Measurements from ENCODE around the gene MXRA7.

GRCh38 chr17:76714336-76714735, 3.6 kb upstream of the MXRA7 start:
- TF ChIP-seq REST (IDR thresholded peaks at IDR 0.05; ENCODE audit: insufficient read depth in 1 of 2, low read depth in 2 of 2, low read length in 2 of 2): no peak
- TF ChIP-seq TAF1 (IDR thresholded peaks at IDR 0.05; ENCODE audit: borderline replicate concordance, insufficient read depth, low read length): no peak
- TF ChIP-seq POLR2AphosphoS5 (IDR thresholded peaks at IDR 0.05; ENCODE audit: low read depth, low read length): no peak

Data from PFSK-1 (cell line).